PFSK-1 (cell line): ENCODE results near the gene CCR1.

Experiments used
- POLR2AphosphoS5 ChIP-seq: IDR thresholded peaks from 2 replicates; pipeline ENCODE4 v1.6.1; 2012; ENCODE audit warnings: low read depth, mild to moderate bottlenecking, control low read depth, low read length, moderate library complexity
- REST ChIP-seq, 2 experiments: IDR thresholded peaks; 2 replicates each; pipeline versions ENCODE4 v1.6.1 to v1.8.0; 2011 to 2012; ENCODE audit warnings: low read depth in 2 of 2, low read length in 2 of 2, control low read depth in 1 of 2, inconsistent platforms in 1 of 2, mild to moderate bottlenecking in 1 of 2, moderate library complexity in 1 of 2; ENCODE audit not compliant: insufficient read depth in 1 of 2
- TAF1 ChIP-seq: IDR thresholded peaks from 2 replicates; pipeline ENCODE4 v1.6.1; 2012; ENCODE audit warnings: low read length, control low read depth, borderline replicate concordance; ENCODE audit not compliant: insufficient read depth

GRCh38 chr3:46191730-46192129, 16.4 kb downstream of the CCR1 start:
- TF ChIP-seq POLR2AphosphoS5 (no peak), TAF1 (no peak), REST (IDR thresholded peaks at IDR 0.05; ENCODE audit: insufficient read depth in 1 of 2, low read depth in 2 of 2, low read length in 2 of 2) (no peak)
